Esophagus muscularis mucosa (tissue), 4 donors: ENCODE measurements around the gene FSD2. TPM values are rescaled to one million over a fixed set of nuclear protein-coding genes. Genes with fewer than 3 reads are reported as not detected.
"Not testable (repeated sequence)": the region's sequence is repeated elsewhere in the genome, so short reads cannot be mapped to it uniquely, and the experiment has no call there.

Source experiments
- DNase-seq: peaks from one replicate; pipeline ENCODE4 v3.0.0-alpha.2; 2017; ENCODE audit errors: extremely low spot score
- H3K27ac ChIP-seq, 4 donors: fragments of 200-600 bp; sonication (generic); replicated peaks in 1 of 4; 1 replicate in 3 of 4; 2 replicates in 1 of 4; pipeline ENCODE4 v1.5.1; 2016 to 2019; ENCODE audit warnings: mild to moderate bottlenecking in 1 of 4
- H3K27me3 ChIP-seq, 4 donors: fragments of 200-600 bp; sonication (generic); one replicate each; pipeline versions ENCODE4 v1.5.1 to v1.6.0; 2016 to 2019
- H3K36me3 ChIP-seq, 4 donors: fragments of 200-600 bp; sonication (generic); one replicate each; pipeline ENCODE4 v1.5.1; 2016 to 2019
- H3K4me1 ChIP-seq, 4 donors: fragments of 200-600 bp; sonication (generic); one replicate each; pipeline ENCODE4 v1.5.1; 2016 to 2019
- H3K4me3 ChIP-seq, 4 donors: fragments of 200-600 bp; sonication (generic); 1 replicate in 2 of 4; 2 replicates in 2 of 4; pipeline ENCODE4 v1.5.1; 2016 to 2019; ENCODE audit warnings: mild to moderate bottlenecking in 4 of 4, moderate library complexity in 1 of 4
- H3K9me3 ChIP-seq, 4 donors: fragments of 200-600 bp; sonication (generic); 1 replicate in 3 of 4; 2 replicates in 1 of 4; pipeline ENCODE4 v1.5.1; 2016 to 2019
- CTCF ChIP-seq, 3 experiments: fragments of 200-600 bp in 2 of 3; fragments of 450-650 bp in 1 of 3; sonication (generic) in 2 of 3; IDR thresholded peaks; one replicate each; pipeline ENCODE4 v1.5.1; 2017 to 2019; ENCODE audit warnings: antibody characterized with exemption in 3 of 3, mild to moderate bottlenecking in 2 of 3, moderate library complexity in 1 of 3
- EP300 ChIP-seq: sonication (generic); formaldehyde crosslinking; IDR thresholded peaks from one replicate; pipeline ENCODE4 v1.6.1; 2017; ENCODE audit warnings: antibody characterized with exemption
- POLR2A ChIP-seq: fragments of 450-650 bp; IDR thresholded peaks from one replicate; pipeline ENCODE4 v1.6.1; 2017; ENCODE audit warnings: antibody characterized with exemption, moderate library complexity, mild to moderate bottlenecking, low read depth
- POLR2AphosphoS5 ChIP-seq, 2 donors: sonication (generic); formaldehyde crosslinking; IDR thresholded peaks; one replicate each; pipeline ENCODE4 v1.6.1; 2017; ENCODE audit warnings: antibody characterized with exemption in 2 of 2
- WGBS: methylation state at CpG from one replicate; pipeline ENCODE4 v1.1.5; 2018; 5-methylcytosine and 5-hydroxymethylcytosine counted together
- intact Hi-C: fragments of 100-400 bp; cut with DNase I; formaldehyde crosslinking; loops from one replicate; pipeline ENCODE4 v1.15.1; 2023
- total RNA-seq, 4 donors: library from RNA; depleted of rRNA; stranded (reverse); fragments of >200 nt; gene quantifications; one replicate each; pipeline versions ENCODE4 v1.1.0 to v1.2.1, GENCODE V29; 2016

The FSD2 gene
- total RNA-seq, 4 donors from 2014 or later, result not detected

GRCh38 chr15:82829234-82829633 is 23.4 kb upstream of the FSD2 start:
- Histone ChIP-seq H3K27ac (no peak overlapping the region), H3K27me3 (no peaks in the 10 kb centered on the region), H3K4me3 (no peak overlapping the region), H3K36me3 (peaks cover 74 to 100% (median 94%) of the 10 kb centered on the region in 4 donors), H3K4me1 (peaks cover 0 to 13% (median 4%) of the 10 kb centered on the region in 4 donors), H3K9me3 (no peaks in the 10 kb centered on the region)
- intact Hi-C loops, result no loop called here
- TF ChIP-seq POLR2AphosphoS5 (IDR thresholded peaks at IDR 0.05) (no peak), POLR2A (no peak), CTCF (IDR thresholded peaks at IDR 0.05) (no peak), EP300 (no peak)
- DNase-seq, result no peak
- WGBS, result 94% methylated on average over 4 of the region's 4 CpGs

GRCh38 chr15:82828075-82828474 is 22.2 kb upstream of the FSD2 start:
- DNase-seq, result no peak
- no peaks in the 10 kb centered on the region for H3K27me3 ChIP-seq
- peaks cover 75 to 100% (median 93%) of the 10 kb centered on the region in 4 donors for H3K36me3 ChIP-seq
- H3K27ac ChIP-seq, result no peak overlapping the region
- peaks cover 0 to 13% (median 4%) of the 10 kb centered on the region in 4 donors for H3K4me1 ChIP-seq
- intact Hi-C loops, result no loop called here
- TF ChIP-seq POLR2AphosphoS5 (IDR thresholded peaks at IDR 0.05), result no peak
- no peak for TF ChIP-seq CTCF (IDR thresholded peaks at IDR 0.05)
- TF ChIP-seq POLR2A, result no peak
- TF ChIP-seq EP300, result no peak
- 88% methylated on average over 1 of the region's 1 CpG for WGBS
- H3K9me3 ChIP-seq, result no peaks in the 10 kb centered on the region
- no peak overlapping the region for H3K4me3 ChIP-seq

GRCh38 chr15:82823049-82823448 is 17.2 kb upstream of the FSD2 start:
- Histone ChIP-seq H3K4me3 (no peak overlapping the region), H3K4me1 (no peaks in the 10 kb centered on the region), H3K9me3 (no peaks in the 10 kb centered on the region), H3K27ac (no peak overlapping the region), H3K36me3 (peaks cover 42 to 100% (median 83%) of the 10 kb centered on the region in 4 donors), H3K27me3 (no peaks in the 10 kb centered on the region)
- 86% methylated on average over 5 of the region's 5 CpGs for WGBS
- intact Hi-C loops, result no loop called here
- no peak for DNase-seq
- TF ChIP-seq EP300, result no peak
- no peak for TF ChIP-seq POLR2A
- no peak for TF ChIP-seq CTCF (IDR thresholded peaks at IDR 0.05)
- TF ChIP-seq POLR2AphosphoS5 (IDR thresholded peaks at IDR 0.05), result no peak

- intact Hi-C loops, H3K4me3 ChIP-seq, H3K27ac ChIP-seq, DNase-seq, H3K4me1 ChIP-seq, H3K9me3 ChIP-seq, H3K27me3 ChIP-seq: not testable (repeated sequence)
- peaks cover 31 to 100% (median 81%) of the 10 kb centered on the region in 4 donors for H3K36me3 ChIP-seq
Observed at GRCh38 chr15:82821851-82822250, 16.0 kb upstream of the FSD2 start.

- intact Hi-C loops, H3K4me1 ChIP-seq, H3K27ac ChIP-seq, DNase-seq, H3K27me3 ChIP-seq, H3K9me3 ChIP-seq, H3K4me3 ChIP-seq: not testable (repeated sequence)
- H3K36me3 ChIP-seq, result peaks cover 26 to 100% (median 80%) of the 10 kb centered on the region in 4 donors
- WGBS, result 88% methylated on average over 3 of the region's 3 CpGs
Observed at GRCh38 chr15:82821396-82821795, 15.5 kb upstream of the FSD2 start.

DNA sequence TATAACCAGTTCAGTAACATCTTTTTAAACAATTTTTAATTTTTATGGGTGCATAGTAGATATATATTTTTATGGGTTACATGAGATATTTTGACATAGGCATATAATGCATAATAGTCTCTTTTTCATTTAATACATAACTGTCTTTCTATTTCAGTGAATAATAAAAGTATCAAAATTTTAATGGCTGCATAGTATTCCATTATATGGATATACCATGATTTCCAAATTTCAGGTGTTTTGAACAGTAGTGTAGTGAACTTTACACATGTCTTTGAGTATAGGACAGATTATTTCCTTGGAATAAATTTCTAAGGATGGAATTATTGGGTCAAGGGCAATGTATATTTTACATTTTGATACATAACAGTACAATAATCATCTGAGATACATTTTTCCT is 14.3 kb upstream of the FSD2 start:
- Histone ChIP-seq H3K27ac (no peak overlapping the region), H3K9me3 (no peaks in the 10 kb centered on the region), H3K4me1 (no peaks in the 10 kb centered on the region), H3K27me3 (no peaks in the 10 kb centered on the region), H3K4me3 (no peak overlapping the region), H3K36me3 (peaks cover 24 to 100% (median 75%) of the 10 kb centered on the region in 4 donors)
- no peak for DNase-seq
- intact Hi-C loops, result no loop called here
- no peak for TF ChIP-seq POLR2A
- TF ChIP-seq CTCF (IDR thresholded peaks at IDR 0.05), result no peak
- TF ChIP-seq POLR2AphosphoS5 (IDR thresholded peaks at IDR 0.05), result no peak
- TF ChIP-seq EP300, result no peak
